Ovary (tissue), 9 donors: Measurements from ENCODE around the gene RIOK2. TPM values are rescaled to one million over a fixed set of nuclear protein-coding genes. Genes with fewer than 3 reads are reported as not detected.

Experiments
- DNase-seq, 5 donors: peaks; one replicate each; pipeline ENCODE4 v3.0.0-alpha.2; 2019 to 2020
- H3K27ac ChIP-seq, 2 donors: fragments of 200-600 bp; one replicate each; pipeline versions ENCODE4 v1.5.1 to v1.8.0; 2019 to 2022
- H3K27me3 ChIP-seq: fragments of 200-600 bp; one replicate; pipeline ENCODE4 v1.8.0; 2022
- H3K36me3 ChIP-seq: fragments of 200-600 bp; sonication (generic); one replicate; pipeline ENCODE4 v1.5.1; 2019
- H3K4me1 ChIP-seq: one replicate; pipeline ENCODE4 v1.8.1; 2013; ENCODE audit warnings: mild to moderate bottlenecking, moderate library complexity; ENCODE audit not compliant: insufficient read depth
- H3K4me3 ChIP-seq: fragments of 200-600 bp; sonication (generic); one replicate; pipeline ENCODE4 v1.5.1; 2017
- H3K9me3 ChIP-seq, 2 donors: fragments of 200-600 bp in 1 of 2; sonication (generic) in 1 of 2; one replicate each; pipeline versions ENCODE4 v1.5.1 to v1.8.1; 2013 to 2019; ENCODE audit warnings: mild to moderate bottlenecking in 1 of 2, moderate library complexity in 1 of 2
- CTCF ChIP-seq, 3 donors: fragments of 450-650 bp in 2 of 3; fragments of 200-600 bp in 1 of 3; IDR thresholded peaks; one replicate each; pipeline versions ENCODE4 v1.5.1 to v1.8.0; 2016 to 2022; ENCODE audit warnings: antibody characterized with exemption in 3 of 3, mild to moderate bottlenecking in 1 of 3
- EP300 ChIP-seq: sonication (generic); formaldehyde crosslinking; IDR thresholded peaks from one replicate; pipeline ENCODE4 v1.6.1; 2017; ENCODE audit warnings: antibody characterized with exemption
- POLR2A ChIP-seq: fragments of 450-650 bp; IDR thresholded peaks from one replicate; pipeline ENCODE4 v1.6.1; 2017; ENCODE audit warnings: antibody characterized with exemption, mild to moderate bottlenecking, moderate library complexity
- WGBS, 3 donors: extraction: QIAGEN DNeasy Blood & Tissue Kit in 1 of 3; methylation state at CpG; one replicate each; pipeline versions ENCODE4 v1.1.5 to v1.1.7; 2013 to 2017; 5-methylcytosine and 5-hydroxymethylcytosine counted together
- intact Hi-C, 4 donors: fragments of 100-400 bp; cut with DNase I; formaldehyde crosslinking; loops; one replicate each; pipeline versions ENCODE4 v1.11.0 to v1.15.1; 2022 to 2023
- polyA plus RNA-seq, 2 donors: library from polyadenylated mRNA; stranded (reverse); fragments of 200-250 nt in 1 of 2; fragments of 350-450 nt in 1 of 2; fragmentation: Illumina TruSeq in 1 of 2; extraction: RNeasy Lipid Tissue Mini Kit (QIAGEN cat#74804) in 1 of 2; gene quantifications; one replicate each; pipeline ENCODE4 v1.2.3, GENCODE V29; 2013 to 2014
- total RNA-seq, 7 donors: library from RNA; depleted of rRNA in 2 of 7; stranded (reverse); fragments of >200 nt in 2 of 7; fragmentation: NEBNext Ultra II Directional in 3 of 7; extraction: Animal tissue kit (Norgen Biotek cat#: 25700) in 3 of 7; gene quantifications; one replicate each; pipeline versions ENCODE4 v1.1.0 to v1.2.4, GENCODE V29; 2016 to 2023
- donor health status: DM: no; HTN: no; CAD: no; lungs with moderate emphysema.
- donor health status: DM: no; HTN: no; CAD: no.
- donor health status: Bipolar disorder and iron deficiency.
- donor health status: DM: yes; HTN: yes; CAD: no.
- donor health status: DM: no; HTN: no; CAD: no.
- donor health status: DM: yes; HTN: yes; CAD: no.

RIOK2 gene
- total and polyA plus RNA-seq, 9 donors: 10.9 to 32.1 (median 19.3) TPM

- TF ChIP-seq EP300 (no peak), CTCF (IDR thresholded peaks at IDR 0.05) (no peak)
- Histone ChIP-seq H3K36me3 (no peaks in the 10 kb centered on the region), H3K27ac (no peak overlapping the region), H3K4me1 (no peaks in the 10 kb centered on the region), H3K9me3 (no peaks in the 10 kb centered on the region), H3K27me3 (no peaks in the 10 kb centered on the region), H3K4me3 (no peak overlapping the region)
- no peak for DNase-seq
- intact Hi-C loops: loop anchor here in 3 of 4 donors (2.0 to 10.0 kb wide), 6 partner anchors 297 to 1519 kb away; partner anchors contain the start of gene RFESD (in 1 of the 3)
- WGBS, 3 donors: 90 to 95% (median 92%) methylated on average over 5 of the region's 5 CpGs
Observed at GRCh38 chr5:97163790-97164285, 19.2 kb downstream of the RIOK2 start.

GRCh38 chr5:97163360-97163764 lies 19.7 kb downstream of the RIOK2 start:
- Histone ChIP-seq H3K4me1 (no peaks in the 10 kb centered on the region), H3K36me3 (no peaks in the 10 kb centered on the region), H3K9me3 (no peaks in the 10 kb centered on the region), H3K27me3 (no peaks in the 10 kb centered on the region), H3K4me3 (no peak overlapping the region), H3K27ac (no peak overlapping the region)
- intact Hi-C loops: loop anchor here in 3 of 4 donors (2.0 to 10.0 kb wide), 6 partner anchors 296 to 1519 kb away; partner anchors contain the start of gene RFESD (in 1 of the 3)
- DNase-seq: no peak
- TF ChIP-seq CTCF (IDR thresholded peaks at IDR 0.05): peak; percentile 25 to 31 (median 27)
- TF ChIP-seq EP300: no peak
- TF ChIP-seq POLR2A: no peak

GRCh38 chr5:97162045-97162444 lies 21.0 kb downstream of the RIOK2 start:
- Histone ChIP-seq H3K27me3 (no peaks in the 10 kb centered on the region), H3K4me1 (no peaks in the 10 kb centered on the region), H3K9me3 (no peaks in the 10 kb centered on the region), H3K4me3 (no peak overlapping the region), H3K36me3 (no peaks in the 10 kb centered on the region), H3K27ac (no peak overlapping the region)
- TF ChIP-seq CTCF (IDR thresholded peaks at IDR 0.05): peak; percentile 68 to 78 (median 71)
- no peak for TF ChIP-seq EP300
- DNase-seq: peak in 4 of 5 donors; percentile 31 to 73 (median 44)
- WGBS, 3 donors: 21 to 23% (median 22%) methylated on average over 4 of the region's 4 CpGs
- intact Hi-C loops: loop anchor here in 3 of 4 donors (2.0 to 10.0 kb wide), 6 partner anchors 295 to 1517 kb away; partner anchors contain the start of gene RFESD (in 1 of the 3)

- intact Hi-C loops: no loop called here
- 94 to 96% (median 95%) methylated on average over 2 of the region's 2 CpGs for WGBS, 3 donors
- no peak overlapping the region for H3K4me3 ChIP-seq
- H3K9me3 ChIP-seq: no peaks in the 10 kb centered on the region
- no peaks in the 10 kb centered on the region for H3K36me3 ChIP-seq
- TF ChIP-seq CTCF (IDR thresholded peaks at IDR 0.05) (no peak), EP300 (no peak), POLR2A (no peak)
- no peaks in the 10 kb centered on the region for H3K4me1 ChIP-seq
- H3K27ac ChIP-seq: no peak overlapping the region
- DNase-seq: no peak
- no peaks in the 10 kb centered on the region for H3K27me3 ChIP-seq
Observed at GRCh38 chr5:97157689-97158088, 25.4 kb downstream of the RIOK2 start.
